GM10266 (cell line): ENCODE measurements around the gene GCK.

Source experiments
- DNase-seq: peaks from one replicate; pipeline ENCODE4 v3.0.0; 2012; ENCODE audit errors: extremely low spot score
- CTCF ChIP-seq: IDR thresholded peaks from 2 replicates; pipeline ENCODE4 v1.5.1; 2012; ENCODE audit warnings: mild to moderate bottlenecking, low read depth; ENCODE audit not compliant: control insufficient read depth, insufficient read depth; ENCODE audit errors: missing control alignments

GCK gene

GRCh38 chr7:44222776-44223261, 33.6 kb upstream of the GCK start:
- TF ChIP-seq CTCF, result no peak
- no peak for DNase-seq

DNA sequence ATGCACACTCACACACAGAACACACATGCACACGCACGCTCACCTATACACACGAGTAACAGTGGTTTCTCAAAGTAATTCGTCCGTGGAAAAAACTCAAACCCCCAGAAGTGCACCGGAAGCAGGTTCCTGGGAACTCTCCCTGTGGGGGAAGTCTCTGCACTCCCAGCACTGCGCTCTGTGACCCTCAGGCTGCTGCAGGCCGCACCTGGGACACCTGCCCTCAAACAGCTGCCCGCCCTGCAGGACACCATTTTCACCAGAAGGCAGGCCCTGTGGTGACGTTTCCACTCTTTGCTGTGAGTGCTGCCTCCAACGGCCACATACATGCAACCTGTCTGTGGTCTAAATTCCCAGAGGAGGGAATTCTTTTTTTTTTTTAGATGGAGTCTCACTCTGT, 32.8 kb upstream of the GCK start:
- no peak for DNase-seq
- no peak for TF ChIP-seq CTCF

DNA sequence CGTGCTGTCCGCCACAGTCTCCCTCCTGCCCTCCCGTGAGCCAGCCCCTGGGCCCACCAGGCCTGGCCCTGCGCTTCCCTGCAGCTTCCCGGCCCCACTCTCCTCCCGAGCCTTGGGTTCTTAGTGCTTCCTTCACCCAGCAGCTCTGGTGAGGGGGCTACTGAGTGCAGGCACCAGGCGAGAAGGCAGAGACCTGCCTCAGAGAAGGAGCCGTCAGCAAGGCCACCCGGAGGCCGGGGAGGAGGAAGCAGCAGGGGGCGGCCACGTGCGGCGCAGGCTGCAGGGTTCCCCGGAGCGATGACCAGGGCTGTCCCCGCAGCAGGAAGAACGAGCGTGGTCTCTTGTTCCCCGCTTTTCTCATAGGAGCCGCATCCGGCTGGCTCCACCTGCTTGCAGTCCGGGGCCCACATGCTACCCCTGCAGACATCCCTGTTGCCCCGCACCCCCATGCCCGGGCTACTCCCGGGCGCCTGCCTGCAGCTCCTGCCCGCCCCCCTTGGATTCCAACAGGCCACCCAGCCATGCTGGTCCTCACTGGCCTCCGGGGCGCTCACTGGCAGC, 32.1 kb upstream of the GCK start:
- no peak for DNase-seq
- TF ChIP-seq CTCF, result no peak

GRCh38 chr7:44220358-44221112, 31.3 kb upstream of the GCK start:
- TF ChIP-seq CTCF, result no peak
- no peak for DNase-seq

DNA sequence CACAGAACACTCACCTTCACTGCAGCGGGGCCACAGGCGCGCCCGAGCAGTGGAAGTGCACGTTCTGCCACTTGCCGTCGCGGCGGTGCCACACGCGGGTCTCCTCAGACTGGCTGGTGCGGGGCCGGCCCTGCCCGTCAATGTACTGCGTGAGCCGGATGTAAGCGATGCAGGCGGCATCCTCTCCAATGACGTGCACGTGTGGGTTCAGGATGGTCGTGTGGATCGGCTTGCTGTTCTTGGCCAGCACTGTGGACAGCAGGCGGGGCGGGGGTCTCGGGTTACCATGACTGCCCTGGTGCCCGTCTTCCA, 30.8 kb upstream of the GCK start:
- no peak for TF ChIP-seq CTCF
- DNase-seq, result no peak

DNA sequence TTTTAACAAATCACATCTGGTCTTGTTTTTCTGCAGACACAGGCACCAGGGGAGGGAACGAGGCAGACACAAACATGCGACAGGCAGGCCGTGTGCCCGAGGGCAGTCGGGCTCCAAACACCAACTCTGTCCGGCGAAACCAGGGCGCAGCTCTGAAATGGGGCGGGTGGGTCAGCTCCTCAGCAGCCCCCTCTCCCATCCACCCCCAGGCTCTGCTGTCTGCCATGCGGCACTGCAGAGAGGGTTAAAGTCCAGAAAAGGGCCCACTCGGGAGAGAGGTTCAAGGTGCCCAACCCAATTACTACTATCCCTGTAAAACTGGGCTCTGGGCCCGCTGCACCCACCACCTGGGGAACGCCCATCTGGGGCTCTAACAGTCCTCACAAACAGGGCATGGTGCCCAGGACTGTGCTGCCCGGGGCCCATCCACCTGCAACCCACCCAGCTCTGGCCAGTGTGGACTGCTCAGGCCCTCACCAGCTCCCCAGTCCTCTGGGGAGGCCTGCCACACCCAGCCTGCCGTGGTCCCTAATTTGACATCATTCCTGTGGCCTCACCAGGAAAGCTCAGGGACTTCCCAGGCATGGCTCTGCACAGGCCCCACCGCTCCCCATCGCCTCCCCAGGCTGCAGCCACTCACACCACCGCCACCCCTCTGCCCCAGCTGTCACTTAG, 30.3 kb upstream of the GCK start:
- no peak for TF ChIP-seq CTCF
- DNase-seq, result no peak
